ENCODE data around the gene LIMS3.
"Not testable (repeated sequence)": the region's sequence is repeated elsewhere in the genome, so short reads cannot be mapped to it uniquely, and the experiment has no call there.

GRCh38 chr2:109924481-109924880 is 26.0 kb downstream of the LIMS3 start:
- TF ChIP-seq, protein P1, sequence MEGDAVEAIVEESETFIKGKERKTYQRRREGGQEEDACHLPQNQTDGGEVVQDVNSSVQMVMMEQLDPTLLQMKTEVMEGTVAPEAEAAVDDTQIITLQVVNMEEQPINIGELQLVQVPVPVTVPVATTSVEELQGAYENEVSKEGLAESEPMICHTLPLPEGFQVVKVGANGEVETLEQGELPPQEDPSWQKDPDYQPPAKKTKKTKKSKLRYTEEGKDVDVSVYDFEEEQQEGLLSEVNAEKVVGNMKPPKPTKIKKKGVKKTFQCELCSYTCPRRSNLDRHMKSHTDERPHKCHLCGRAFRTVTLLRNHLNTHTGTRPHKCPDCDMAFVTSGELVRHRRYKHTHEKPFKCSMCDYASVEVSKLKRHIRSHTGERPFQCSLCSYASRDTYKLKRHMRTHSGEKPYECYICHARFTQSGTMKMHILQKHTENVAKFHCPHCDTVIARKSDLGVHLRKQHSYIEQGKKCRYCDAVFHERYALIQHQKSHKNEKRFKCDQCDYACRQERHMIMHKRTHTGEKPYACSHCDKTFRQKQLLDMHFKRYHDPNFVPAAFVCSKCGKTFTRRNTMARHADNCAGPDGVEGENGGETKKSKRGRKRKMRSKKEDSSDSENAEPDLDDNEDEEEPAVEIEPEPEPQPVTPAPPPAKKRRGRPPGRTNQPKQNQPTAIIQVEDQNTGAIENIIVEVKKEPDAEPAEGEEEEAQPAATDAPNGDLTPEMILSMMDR (IDR thresholded peaks at IDR 0.05): not testable (repeated sequence)
- TF ChIP-seq ZFX (IDR thresholded peaks at IDR 0.05; ENCODE audit: borderline replicate concordance): not testable (repeated sequence)
